GM21576 (cell line): ENCODE measurements around the gene KRT1.

Source experiments
- ATAC-seq: cut with Tn5 transposase; IDR thresholded peaks from one replicate; pipeline ENCODE4 v1.9.1; 2021; ENCODE audit warnings: mild to moderate bottlenecking, moderate library complexity; ENCODE audit not compliant: unreplicated experiment

The KRT1 gene

DNA sequence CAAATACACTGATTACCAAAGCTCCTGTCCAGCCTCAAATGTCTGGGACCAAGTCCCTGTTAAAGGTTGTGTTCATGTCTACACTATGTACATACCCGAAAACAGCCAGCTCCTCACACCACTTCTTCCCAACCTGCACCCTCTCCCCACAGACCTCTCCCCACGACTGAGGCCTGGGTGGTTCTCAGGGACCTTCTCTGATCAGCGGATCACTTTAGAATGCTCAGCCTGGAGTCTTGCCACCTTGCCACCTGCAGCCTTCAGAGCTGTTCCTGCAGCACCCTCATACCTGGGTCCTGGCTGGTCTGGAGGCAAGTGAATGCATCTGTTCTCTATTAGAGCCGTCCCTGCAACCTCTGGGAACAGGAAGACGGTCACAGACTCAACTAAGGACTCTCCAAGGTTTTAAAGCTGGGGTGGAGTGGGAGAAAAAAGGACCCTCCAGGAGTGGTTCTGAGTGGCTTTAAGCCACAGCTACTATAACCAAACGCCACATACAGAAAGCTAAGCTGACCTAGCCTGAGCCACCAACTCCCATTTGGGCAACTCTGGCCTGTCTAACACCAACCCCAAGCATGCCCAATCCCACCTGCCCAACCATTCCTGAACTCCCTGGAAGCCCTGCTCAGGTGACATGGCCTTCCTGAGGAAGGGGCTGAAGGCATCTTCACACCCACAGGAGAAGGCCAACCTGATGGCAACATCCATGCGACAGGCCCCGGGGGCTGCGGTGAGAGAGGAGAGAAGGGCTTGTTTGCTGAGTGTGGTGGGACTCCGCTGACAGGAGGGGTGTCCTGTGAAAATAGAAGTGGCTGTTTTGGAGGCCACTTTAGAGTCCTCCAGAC lies 36.8 kb downstream of the KRT1 start:
- ATAC-seq: no peak

DNA sequence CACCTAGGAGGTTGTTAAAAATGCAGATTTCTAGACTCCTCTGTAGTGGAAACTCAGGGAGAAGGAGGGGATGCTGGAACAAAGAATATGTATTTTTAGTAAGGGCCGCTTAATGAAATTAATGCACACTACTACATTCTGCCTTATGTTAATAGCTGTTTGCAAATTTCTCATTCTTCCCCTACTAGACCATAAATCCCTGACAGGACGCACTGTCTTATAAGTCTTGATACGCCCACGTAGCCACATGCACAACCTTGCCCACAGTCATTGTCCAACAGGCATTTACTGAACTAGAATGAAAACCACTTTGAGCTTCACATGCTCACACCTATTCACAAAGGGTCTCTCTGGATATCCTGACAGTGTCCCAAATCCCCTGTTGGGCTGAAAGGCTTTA lies 38.7 kb downstream of the KRT1 start:
- ATAC-seq: no peak

DNA sequence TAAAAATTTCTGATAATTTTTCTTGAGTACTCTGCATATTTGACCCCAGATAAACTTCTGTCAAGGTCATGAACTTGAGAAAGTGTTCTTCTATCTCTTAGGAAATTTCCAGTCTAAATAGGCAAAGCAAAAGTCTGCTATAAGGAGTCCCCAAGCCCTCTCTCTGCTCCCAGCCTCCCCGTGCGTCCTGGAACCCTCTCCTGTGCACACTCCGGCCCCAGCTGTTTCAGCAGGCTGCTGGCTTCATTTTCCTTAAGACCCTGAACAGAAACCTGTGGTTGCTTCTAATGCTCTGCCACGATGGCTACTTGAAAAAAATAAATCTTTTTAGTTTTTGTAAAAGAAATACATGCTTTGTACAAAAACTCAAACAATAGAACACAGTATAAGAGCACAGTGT lies 42.9 kb downstream of the KRT1 start:
- ATAC-seq: no peak

DNA sequence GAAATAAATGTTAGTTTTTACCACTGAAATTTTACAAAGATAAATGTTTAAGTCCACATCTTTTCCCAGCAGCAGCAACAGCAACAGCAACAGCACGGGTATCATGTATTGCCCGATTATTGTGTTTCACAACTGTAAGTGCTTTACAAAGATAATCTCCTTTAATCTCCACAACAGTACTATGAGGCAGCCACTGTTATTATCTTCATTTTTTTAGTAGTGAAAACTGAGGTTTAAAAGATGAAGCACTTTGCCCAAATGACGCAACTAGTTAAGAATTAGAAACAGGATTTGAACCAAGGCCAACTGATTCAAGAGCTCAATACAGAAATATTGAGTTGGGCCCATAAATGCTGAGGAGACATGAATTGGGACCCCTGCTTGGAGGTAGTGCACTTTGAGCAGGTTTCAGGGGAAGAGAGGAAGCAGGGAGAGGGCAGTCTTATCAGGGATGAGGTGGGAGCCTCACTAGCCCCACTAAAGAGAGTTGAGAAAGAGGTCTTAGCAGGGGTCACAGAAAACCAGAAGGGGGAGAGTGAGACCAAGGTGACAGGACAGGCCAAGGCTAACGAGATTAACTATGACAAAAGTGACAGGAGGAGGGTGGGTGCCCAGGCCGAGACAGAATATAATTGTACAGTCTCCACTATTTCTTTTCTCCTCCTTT lies 43.5 kb downstream of the KRT1 start:
- no peak for ATAC-seq

DNA sequence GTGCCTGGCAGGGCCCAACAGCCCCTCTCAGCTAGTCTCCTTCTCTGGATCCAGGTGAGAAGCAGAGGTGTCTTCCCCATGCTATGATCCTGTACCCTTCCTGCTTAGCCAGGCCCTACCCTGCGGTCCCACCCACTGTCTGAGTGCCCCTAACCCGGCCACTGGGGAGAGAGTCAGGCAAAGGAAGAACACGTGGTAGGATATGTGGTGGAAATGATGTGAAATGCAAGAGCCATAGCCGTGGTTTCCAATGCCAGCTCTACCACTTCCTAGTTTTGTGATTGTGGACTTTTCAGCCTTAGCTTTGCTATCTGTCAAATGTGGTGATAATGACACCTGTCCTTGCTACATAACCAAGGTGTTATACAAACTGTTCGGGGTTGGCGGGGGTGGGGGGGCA lies 44.0 kb downstream of the KRT1 start:
- no peak for ATAC-seq

DNA sequence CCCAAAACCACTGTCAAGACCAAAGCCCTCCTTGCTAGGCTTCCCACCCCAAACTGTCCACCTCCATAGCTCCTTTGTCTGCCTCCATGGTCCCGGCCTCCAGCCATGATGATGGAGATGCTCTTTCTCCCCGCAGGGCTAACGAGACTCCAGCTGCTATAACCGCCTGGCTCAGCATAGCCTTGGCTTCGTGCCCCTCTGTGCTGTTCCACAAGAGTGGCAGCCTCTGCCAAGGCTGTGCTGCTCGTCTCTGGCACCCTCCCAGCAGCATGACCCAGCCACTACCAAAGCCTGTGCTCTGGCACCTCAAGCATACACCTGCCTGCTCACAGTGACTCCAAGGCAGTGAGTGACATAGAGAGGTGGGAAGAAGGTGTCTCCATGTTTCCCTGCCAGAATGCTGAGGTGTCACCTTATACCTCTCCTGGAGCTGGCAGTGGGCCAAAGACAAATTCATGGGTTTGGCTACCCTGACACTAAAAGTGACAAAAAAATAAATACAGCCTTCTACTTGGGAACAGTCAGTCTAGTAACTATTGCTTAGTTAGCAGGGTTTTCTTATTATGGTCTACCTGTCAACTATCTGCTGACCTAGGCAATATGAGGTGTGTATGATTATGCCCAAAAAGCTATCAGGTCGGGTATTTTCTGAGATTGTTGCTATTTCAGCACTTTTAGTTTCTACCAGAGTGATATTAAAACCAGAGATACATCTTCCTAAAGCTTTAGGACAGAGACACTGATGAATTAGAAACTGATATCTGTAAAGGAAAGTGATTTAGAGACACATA lies 45.7 kb downstream of the KRT1 start:
- no peak for ATAC-seq

DNA sequence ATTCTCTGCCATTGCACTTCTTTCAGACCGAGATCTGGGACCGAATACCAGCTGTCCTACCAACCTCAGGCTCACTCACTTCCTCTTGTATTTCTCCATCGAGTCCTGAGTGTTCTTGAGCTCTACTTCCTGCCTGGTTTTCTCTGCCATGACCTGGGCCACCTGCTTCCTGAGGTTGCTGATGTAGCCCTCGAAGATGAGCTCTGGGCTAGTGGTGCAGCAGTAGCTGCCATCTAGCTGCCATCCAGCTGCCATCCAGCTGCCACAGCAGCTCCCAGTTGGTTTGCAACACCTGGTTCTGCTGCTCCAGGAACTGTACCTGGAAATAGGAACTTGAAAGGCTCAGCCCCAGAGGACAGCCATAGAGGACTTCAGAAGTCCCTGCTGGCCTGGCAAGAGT lies 46.8 kb downstream of the KRT1 start:
- no peak for ATAC-seq

DNA sequence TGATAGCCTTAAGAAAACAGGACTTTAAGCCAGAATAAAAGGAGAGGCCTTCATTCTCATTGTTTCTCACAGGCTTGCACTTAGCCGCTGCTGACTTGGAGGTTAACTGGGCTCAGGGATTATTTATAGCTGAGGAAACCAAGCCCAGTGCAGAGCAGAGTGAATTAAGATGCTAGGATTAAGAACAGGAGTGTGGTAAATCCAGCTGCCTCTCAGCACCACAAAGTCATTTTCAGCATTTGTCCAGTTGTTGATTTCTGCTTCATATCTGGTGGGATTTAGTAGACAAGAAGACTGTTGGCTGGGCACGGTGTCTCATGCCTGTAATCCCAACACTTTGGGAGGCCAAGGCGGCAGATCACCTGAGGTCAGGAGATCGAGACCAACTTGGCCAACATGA lies 47.6 kb downstream of the KRT1 start:
- ATAC-seq: no peak

DNA sequence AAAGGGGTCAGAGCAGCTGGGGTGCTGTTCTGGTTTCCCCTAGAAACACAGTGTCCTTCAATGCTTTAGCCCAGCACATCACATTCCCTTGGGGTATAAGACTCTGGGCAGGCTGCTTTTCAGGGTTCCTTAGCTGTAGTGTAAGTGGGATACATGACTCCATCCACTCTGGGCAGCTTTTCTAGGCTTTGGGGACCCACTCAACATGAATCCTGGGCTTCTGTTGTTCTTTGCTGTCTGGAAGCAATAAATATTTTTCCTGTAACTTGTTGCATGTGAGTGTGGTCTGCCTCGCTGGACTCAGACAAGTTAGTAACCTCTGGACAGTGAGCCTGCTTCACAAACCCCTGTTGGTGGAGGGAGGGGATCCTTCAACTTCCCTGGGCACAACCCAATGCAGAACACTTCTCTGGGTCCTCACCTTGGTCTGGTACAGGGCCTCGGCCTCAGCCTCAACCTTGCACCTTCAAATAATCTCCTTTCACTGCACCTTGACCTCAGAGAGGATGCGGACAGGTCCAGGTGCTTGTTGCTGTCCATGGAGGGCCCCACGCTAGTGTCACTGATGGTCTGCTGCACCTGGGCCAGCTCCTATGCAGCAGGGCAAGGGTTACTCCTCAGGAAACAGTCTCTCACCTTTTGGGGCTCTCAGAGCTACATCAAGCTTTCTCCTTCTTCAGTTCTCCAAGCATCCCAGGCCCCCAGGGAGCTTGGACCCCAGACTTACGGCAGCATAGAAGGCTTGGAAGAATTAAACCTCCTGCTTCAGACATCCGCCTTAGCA lies 48.3 kb downstream of the KRT1 start:
- no peak for ATAC-seq

DNA sequence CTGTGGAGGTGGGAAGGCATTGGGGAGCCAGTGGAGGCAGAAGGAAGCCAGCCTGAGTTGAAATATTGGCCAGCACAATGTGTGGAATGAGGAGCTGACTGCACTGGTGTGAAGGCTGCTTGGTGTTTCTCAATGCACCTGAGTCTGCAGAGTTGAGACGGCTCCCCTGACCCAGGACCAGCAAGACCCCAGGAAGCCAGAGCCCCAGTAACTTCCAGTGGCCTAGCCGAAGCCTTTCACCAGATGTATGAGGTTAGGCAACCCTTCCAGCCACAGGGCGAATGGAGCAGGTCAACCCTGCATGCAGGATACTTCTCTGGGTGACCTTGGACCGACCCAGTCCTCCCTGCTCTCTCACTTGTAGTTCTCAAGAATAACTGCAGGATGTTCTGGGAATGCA lies 48.9 kb downstream of the KRT1 start:
- no peak for ATAC-seq

DNA sequence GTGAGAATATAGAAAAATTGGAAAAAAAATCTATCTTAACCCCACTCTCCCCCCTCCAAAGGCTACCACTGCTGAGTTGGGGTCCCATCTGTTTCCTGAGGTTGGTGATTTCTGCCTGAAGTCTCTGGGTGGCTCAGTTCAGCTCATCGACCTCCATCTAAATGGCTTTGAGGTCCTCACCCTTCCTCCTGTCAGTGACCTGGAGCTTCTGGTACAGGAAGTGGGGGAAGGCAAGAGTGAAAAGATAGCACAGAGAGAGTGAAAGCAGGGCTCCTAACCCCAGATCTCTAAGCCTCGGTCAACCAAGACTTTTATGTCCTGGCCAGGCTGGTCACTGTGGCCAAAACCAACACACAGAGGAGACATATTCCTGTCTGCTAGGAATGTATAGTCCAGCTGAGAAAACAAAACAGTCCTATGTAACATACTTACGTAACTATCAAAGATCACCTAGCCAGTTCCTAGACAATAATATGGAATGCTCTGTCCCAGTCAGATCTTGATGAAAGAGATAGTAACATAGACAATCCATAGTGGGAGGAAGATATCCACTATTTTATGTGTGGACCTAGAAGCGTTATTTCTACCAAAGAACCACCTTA lies 49.5 kb downstream of the KRT1 start:
- no peak for ATAC-seq

DNA sequence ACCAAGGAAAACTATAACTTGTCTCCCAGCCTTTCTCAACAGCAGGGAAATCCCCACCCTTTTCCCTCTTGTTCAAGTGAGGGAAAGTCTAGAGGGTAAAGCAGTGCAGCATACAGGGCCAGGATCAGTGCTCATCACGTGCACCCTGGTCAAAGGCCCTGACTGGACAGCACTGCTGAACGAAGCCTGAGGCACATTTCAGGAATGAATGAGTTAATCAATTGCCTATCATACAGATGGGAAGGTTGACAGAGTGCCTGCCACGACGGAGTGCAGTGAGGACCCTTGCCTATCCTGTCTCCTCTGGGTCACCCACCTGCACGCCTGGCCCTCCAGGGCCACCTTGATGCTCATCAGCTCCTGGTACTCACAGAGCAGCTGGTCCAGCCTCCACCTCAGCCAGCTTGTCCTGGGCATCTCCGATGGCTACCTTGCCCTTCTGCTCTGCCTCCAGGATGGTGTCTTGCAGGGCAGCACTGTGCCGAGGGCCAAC lies 50.2 kb downstream of the KRT1 start:
- ATAC-seq: no peak

DNA sequence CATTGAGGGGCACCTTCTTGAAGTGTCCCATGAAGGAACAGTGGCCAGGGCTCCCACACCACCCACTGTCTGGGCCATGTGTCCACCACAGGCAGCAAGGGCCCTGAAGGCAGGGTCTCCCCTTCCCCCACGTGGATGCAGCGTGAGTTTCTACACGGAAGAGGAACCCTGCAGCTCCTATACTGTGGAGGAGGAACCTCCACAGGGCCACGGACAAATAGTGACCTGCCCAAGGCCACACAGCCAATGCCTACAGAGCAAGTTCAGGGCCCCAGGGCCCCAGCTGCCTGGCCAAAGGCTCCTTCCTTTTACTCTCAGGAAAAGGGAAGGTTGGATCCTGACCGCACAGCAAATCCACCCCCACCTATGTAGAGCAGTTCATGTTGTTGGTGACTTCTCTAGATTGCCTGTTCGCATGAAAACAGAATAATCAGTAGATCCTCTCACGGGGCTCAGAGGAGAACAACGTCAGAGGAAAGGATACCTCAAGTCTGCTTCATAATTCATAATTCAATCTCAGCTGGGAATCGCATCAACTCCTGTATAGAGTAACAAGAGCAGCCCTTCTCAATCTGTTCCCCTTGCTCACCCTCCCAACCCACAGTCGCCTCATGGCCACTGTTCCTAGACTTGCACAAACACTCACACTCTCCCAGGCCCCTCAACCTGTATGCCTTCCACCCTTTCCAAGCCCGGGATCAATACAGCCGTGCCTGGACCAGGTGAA lies 50.8 kb downstream of the KRT1 start:
- no peak for ATAC-seq

DNA sequence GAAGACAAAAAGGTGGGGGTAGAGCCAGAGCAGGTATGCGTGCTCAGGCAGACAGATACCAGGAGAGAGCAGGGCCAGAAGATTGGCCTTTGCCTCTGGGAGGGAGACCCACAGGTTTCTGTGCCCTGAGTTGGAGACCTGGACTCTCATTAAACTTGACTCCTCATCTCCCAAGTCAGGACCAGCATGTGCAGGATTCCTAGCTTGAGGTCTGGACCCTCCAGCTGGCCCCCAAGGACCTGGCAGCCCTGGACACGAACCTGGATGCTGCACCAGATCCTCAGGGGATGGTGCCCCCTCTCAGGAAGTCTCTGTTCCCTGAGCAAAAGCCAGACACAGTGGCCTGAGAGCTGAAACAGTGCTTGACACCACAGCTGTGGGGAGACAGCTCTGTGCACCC lies 51.4 kb downstream of the KRT1 start:
- no peak for ATAC-seq

DNA sequence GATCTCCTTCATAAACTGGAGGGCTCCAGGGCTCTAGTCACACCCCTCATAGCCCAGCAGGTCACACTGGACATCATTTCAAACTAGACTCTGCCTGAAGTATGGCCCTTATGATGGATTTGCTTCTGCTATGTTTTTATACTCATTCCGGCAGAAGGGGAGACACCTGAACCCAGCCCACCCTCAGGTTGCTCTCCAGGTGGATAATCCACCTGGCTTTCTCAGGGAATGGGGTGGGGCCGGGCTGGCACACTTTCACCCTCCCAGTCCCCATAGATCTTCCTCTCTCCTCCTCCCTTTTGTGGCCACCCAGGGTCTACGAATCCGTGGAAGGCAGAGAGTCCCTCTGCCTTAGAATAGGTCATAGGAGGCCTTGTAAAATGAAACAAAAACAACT lies 52.1 kb downstream of the KRT1 start:
- ATAC-seq: no peak

DNA sequence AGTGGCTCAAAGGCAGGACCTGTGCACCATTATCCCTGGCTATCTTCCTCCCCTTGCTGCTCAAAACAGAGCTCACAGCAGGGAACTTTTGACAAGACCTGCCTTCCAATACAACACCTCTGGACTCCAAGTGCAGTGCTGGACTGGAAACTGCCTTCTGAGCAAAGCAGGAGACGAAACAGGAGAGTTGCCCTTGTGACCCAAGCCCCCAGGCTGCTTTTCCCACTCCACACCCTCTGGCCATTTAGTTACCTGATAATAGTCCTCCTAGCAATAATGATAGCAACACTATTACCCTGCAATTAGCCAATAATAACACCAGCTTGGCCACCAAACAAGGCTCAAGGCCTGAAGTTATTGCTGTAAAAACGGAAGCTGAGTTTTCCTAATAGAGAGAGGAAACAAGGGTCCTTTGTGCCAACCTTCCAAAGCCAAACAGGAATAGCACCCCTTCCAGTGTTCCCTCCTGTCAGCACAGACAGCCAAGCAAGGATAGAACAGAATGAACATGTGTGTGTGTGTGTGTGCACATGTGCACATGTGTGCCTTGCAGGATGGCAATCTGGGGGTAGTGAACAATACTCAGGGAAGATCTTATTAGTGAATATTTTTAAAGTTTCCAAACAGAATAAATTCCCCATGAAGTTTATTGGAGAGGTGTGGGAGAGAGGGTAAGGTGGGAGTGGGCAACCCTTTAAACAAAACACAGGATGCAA lies 52.7 kb downstream of the KRT1 start:
- ATAC-seq: no peak
